ENCODE results near the gene STMN1. TPM values are rescaled to one million over a fixed set of nuclear protein-coding genes. Genes with fewer than 3 reads are reported as not detected.

STMN1 gene
- total and polyA plus RNA-seq, 2 experiments from 2014 or later = 227 to 1,890 TPM

DNA sequence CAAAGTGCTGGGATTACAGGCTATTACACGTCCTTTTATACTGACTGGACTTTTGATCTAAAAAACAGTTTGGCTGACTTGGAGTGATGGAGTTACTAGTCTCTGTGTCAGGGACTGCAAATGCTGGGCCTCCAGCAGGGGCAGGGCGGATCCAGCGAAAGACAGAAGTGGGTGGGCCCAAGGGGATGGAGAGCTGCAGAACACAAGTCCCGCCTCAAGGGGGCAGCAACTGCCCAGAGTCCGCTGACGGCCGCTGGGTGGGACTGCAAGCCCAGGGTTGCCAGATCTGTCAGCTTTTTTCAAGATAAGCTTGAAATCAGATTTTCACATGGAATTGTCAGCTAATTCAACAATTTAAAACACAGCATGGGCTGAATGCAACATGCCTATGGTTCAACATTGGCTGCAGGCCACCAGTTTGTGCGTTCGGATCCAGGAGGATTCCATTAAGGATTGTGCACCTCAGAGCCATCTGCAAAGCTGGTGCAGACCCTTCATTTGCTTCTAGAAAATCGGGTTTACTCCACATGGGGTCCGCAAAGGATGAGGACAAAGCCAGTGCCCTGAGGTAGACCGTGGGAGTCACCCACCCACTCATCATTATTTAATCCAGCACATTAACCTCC is 10.7 kb downstream of the STMN1 start:
- peak; percentile 95 for DNase-seq (ENCODE audit: low spot score)
- TF ChIP-seq CREB1 (CRISPR knock-in tag; IDR thresholded peaks at IDR 0.05; ENCODE audit: low read depth) (peak; percentile 23; the same call in 1 of the 2 replicates), EZH2 (IDR thresholded peaks at IDR 0.05; ENCODE audit: low read depth, unreplicated experiment) (no peak), ZNF331 (CRISPR knock-in tag; IDR thresholded peaks at IDR 0.05; ENCODE audit: low read depth) (no peak), ZNF114 (CRISPR knock-in tag; IDR thresholded peaks at IDR 0.05) (no peak), STAT1 (IDR thresholded peaks at IDR 0.05; ENCODE audit: unreplicated experiment) (no peak), JUNB (IDR thresholded peaks at IDR 0.05; ENCODE audit: unreplicated experiment) (no peak), NANOG (IDR thresholded peaks at IDR 0.05; ENCODE audit: borderline replicate concordance) (no peak), EZH2phosphoT487 (IDR thresholded peaks at IDR 0.05; ENCODE audit: unreplicated experiment) (no peak), POLR2AphosphoS5 (IDR thresholded peaks at IDR 0.05; ENCODE audit: low read depth) (no peak)
- TF ChIP-seq, protein P1, sequence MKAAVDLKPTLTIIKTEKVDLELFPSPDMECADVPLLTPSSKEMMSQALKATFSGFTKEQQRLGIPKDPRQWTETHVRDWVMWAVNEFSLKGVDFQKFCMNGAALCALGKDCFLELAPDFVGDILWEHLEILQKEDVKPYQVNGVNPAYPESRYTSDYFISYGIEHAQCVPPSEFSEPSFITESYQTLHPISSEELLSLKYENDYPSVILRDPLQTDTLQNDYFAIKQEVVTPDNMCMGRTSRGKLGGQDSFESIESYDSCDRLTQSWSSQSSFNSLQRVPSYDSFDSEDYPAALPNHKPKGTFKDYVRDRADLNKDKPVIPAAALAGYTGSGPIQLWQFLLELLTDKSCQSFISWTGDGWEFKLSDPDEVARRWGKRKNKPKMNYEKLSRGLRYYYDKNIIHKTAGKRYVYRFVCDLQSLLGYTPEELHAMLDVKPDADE (IDR thresholded peaks at IDR 0.05) = no peak
- TF ChIP-seq, protein P2, sequence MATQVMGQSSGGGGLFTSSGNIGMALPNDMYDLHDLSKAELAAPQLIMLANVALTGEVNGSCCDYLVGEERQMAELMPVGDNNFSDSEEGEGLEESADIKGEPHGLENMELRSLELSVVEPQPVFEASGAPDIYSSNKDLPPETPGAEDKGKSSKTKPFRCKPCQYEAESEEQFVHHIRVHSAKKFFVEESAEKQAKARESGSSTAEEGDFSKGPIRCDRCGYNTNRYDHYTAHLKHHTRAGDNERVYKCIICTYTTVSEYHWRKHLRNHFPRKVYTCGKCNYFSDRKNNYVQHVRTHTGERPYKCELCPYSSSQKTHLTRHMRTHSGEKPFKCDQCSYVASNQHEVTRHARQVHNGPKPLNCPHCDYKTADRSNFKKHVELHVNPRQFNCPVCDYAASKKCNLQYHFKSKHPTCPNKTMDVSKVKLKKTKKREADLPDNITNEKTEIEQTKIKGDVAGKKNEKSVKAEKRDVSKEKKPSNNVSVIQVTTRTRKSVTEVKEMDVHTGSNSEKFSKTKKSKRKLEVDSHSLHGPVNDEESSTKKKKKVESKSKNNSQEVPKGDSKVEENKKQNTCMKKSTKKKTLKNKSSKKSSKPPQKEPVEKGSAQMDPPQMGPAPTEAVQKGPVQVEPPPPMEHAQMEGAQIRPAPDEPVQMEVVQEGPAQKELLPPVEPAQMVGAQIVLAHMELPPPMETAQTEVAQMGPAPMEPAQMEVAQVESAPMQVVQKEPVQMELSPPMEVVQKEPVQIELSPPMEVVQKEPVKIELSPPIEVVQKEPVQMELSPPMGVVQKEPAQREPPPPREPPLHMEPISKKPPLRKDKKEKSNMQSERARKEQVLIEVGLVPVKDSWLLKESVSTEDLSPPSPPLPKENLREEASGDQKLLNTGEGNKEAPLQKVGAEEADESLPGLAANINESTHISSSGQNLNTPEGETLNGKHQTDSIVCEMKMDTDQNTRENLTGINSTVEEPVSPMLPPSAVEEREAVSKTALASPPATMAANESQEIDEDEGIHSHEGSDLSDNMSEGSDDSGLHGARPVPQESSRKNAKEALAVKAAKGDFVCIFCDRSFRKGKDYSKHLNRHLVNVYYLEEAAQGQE (IDR thresholded peaks at IDR 0.05; ENCODE audit: unreplicated experiment) = no peak
- TF ChIP-seq, protein P3, sequence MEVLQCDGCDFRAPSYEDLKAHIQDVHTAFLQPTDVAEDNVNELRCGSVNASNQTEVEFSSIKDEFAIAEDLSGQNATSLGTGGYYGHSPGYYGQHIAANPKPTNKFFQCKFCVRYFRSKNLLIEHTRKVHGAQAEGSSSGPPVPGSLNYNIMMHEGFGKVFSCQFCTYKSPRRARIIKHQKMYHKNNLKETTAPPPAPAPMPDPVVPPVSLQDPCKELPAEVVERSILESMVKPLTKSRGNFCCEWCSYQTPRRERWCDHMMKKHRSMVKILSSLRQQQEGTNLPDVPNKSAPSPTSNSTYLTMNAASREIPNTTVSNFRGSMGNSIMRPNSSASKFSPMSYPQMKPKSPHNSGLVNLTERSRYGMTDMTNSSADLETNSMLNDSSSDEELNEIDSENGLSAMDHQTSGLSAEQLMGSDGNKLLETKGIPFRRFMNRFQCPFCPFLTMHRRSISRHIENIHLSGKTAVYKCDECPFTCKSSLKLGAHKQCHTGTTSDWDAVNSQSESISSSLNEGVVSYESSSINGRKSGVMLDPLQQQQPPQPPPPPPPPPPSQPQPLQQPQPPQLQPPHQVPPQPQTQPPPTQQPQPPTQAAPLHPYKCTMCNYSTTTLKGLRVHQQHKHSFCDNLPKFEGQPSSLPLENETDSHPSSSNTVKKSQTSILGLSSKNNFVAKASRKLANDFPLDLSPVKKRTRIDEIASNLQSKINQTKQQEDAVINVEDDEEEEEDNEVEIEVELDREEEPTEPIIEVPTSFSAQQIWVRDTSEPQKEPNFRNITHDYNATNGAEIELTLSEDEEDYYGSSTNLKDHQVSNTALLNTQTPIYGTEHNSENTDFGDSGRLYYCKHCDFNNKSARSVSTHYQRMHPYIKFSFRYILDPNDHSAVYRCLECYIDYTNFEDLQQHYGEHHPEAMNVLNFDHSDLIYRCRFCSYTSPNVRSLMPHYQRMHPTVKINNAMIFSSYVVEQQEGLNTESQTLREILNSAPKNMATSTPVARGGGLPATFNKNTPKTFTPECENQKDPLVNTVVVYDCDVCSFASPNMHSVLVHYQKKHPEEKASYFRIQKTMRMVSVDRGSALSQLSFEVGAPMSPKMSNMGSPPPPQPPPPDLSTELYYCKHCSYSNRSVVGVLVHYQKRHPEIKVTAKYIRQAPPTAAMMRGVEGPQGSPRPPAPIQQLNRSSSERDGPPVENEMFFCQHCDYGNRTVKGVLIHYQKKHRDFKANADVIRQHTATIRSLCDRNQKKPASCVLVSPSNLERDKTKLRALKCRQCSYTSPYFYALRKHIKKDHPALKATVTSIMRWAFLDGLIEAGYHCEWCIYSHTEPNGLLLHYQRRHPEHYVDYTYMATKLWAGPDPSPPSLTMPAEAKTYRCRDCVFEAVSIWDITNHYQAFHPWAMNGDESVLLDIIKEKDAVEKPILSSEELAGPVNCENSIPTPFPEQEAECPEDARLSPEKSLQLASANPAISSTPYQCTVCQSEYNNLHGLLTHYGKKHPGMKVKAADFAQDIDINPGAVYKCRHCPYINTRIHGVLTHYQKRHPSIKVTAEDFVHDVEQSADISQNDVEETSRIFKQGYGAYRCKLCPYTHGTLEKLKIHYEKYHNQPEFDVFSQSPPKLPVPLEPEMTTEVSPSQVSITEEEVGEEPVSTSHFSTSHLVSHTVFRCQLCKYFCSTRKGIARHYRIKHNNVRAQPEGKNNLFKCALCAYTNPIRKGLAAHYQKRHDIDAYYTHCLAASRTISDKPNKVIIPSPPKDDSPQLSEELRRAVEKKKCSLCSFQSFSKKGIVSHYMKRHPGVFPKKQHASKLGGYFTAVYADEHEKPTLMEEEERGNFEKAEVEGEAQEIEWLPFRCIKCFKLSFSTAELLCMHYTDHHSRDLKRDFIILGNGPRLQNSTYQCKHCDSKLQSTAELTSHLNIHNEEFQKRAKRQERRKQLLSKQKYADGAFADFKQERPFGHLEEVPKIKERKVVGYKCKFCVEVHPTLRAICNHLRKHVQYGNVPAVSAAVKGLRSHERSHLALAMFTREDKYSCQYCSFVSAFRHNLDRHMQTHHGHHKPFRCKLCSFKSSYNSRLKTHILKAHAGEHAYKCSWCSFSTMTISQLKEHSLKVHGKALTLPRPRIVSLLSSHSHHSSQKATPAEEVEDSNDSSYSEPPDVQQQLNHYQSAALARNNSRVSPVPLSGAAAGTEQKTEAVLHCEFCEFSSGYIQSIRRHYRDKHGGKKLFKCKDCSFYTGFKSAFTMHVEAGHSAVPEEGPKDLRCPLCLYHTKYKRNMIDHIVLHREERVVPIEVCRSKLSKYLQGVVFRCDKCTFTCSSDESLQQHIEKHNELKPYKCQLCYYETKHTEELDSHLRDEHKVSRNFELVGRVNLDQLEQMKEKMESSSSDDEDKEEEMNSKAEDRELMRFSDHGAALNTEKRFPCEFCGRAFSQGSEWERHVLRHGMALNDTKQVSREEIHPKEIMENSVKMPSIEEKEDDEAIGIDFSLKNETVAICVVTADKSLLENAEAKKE (CRISPR knock-in tag; IDR thresholded peaks at IDR 0.05) = no peak
- TF ChIP-seq, protein P4, sequence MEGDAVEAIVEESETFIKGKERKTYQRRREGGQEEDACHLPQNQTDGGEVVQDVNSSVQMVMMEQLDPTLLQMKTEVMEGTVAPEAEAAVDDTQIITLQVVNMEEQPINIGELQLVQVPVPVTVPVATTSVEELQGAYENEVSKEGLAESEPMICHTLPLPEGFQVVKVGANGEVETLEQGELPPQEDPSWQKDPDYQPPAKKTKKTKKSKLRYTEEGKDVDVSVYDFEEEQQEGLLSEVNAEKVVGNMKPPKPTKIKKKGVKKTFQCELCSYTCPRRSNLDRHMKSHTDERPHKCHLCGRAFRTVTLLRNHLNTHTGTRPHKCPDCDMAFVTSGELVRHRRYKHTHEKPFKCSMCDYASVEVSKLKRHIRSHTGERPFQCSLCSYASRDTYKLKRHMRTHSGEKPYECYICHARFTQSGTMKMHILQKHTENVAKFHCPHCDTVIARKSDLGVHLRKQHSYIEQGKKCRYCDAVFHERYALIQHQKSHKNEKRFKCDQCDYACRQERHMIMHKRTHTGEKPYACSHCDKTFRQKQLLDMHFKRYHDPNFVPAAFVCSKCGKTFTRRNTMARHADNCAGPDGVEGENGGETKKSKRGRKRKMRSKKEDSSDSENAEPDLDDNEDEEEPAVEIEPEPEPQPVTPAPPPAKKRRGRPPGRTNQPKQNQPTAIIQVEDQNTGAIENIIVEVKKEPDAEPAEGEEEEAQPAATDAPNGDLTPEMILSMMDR (conservative IDR thresholded peaks at IDR 0.05; ENCODE audit: low read depth in 2 of 2) = peak; percentile 97 to 98
- Histone ChIP-seq H3F3A (replicated peaks; ENCODE audit: low read depth) (peaks cover 38% of the 10 kb centered on the region), H3K36me3 (ENCODE audit: insufficient read depth) (peaks cover 21% of the 10 kb centered on the region), H3K27me3 (ENCODE audit: insufficient read depth) (no peaks in the 10 kb centered on the region), H3K4me2 (no peak overlapping the region), H3K27ac (ENCODE audit: low read depth) (0 out of 2 replicates have a peak overlapping the region, but pooled peaks have one; percentile 72), H2AFZ (no peak overlapping the region), H4K20me1 (replicated peaks; ENCODE audit: insufficient read depth) (peaks cover 19% of the 10 kb centered on the region), H3K4me3 (no peak overlapping the region), H3K4me1 (ENCODE audit: insufficient read depth) (peaks cover 15% of the 10 kb centered on the region), H3K79me2 (replicated peaks; ENCODE audit: insufficient read depth) (no peaks in the 10 kb centered on the region), H3K9me2 (ENCODE audit: insufficient read depth) (no peaks in the 10 kb centered on the region)
- Mint-ChIP-seq H3K4me3 (no peak overlapping the region), H3K27ac (no peak overlapping the region), H3K9me3 (no peaks in the 10 kb centered on the region), H3K27me3 (ENCODE audit: insufficient read depth, low read depth, poor library complexity) (peaks cover 11% of the 10 kb centered on the region), H3K36me3 (ENCODE audit: low read depth) (peaks cover 31% of the 10 kb centered on the region), H3K4me1 (peaks cover 26% of the 10 kb centered on the region)
- peak; percentile 76 for ATAC-seq

Data from GM23338 (cell line).